Stimulated activated CD4-positive, alpha-beta T cell treated with anti-CD3 and anti-CD28 coated beads, TNF-alpha, amount 100 ng/mL, for 4 hours (primary cell): ENCODE results near the gene PTPRB.

Experiments used
- DNase-seq, 3 experiments: peaks; one replicate each; pipeline ENCODE4 v3.0.0-alpha.2; 2020; ENCODE audit warnings: low read depth in 3 of 3

PTPRB gene

GRCh38 chr12:70637303-70638085 lies at the start of gene PTPRB:
TSS of gene PTPRB (minus strand) at chr12:70637429. CDS start at chr12:70637395, 34 bp downstream.
- DNase-seq = no peak

GRCh38 chr12:70686907-70687306 lies 49.7 kb upstream of the PTPRB start:
- DNase-seq = no peak

- DNase-seq = no peak
These were observed 49.1 kb upstream of the PTPRB start for GRCh38 chr12:70686299-70686698.

- no peak for DNase-seq
These were observed 46.7 kb upstream of the PTPRB start for GRCh38 chr12:70683976-70684375.

- no peak for DNase-seq
These were observed 34.5 kb upstream of the PTPRB start for GRCh38 chr12:70671698-70672097.

GRCh38 chr12:70670948-70671347 lies 33.7 kb upstream of the PTPRB start:
- DNase-seq = no peak

- DNase-seq = no peak
These were observed 30.0 kb upstream of the PTPRB start for GRCh38 chr12:70667253-70667652.

GRCh38 chr12:70666364-70666763 lies 29.1 kb upstream of the PTPRB start:
- no peak for DNase-seq

GRCh38 chr12:70664465-70664881 lies 27.2 kb upstream of the PTPRB start:
- DNase-seq = no peak

- no peak for DNase-seq
These were observed 26.6 kb upstream of the PTPRB start for GRCh38 chr12:70663838-70664237.

- no peak for DNase-seq
These were observed 24.4 kb upstream of the PTPRB start for GRCh38 chr12:70661466-70662161.

- DNase-seq = no peak
These were observed 23.5 kb upstream of the PTPRB start for GRCh38 chr12:70660620-70661219.

GRCh38 chr12:70660002-70660604 lies 22.9 kb upstream of the PTPRB start:
- DNase-seq = no peak

- no peak for DNase-seq
These were observed 21.9 kb upstream of the PTPRB start for GRCh38 chr12:70659077-70659606.

GRCh38 chr12:70657616-70658286 lies 20.5 kb upstream of the PTPRB start:
- no peak for DNase-seq

- DNase-seq = no peak
These were observed 15.2 kb upstream of the PTPRB start for GRCh38 chr12:70652451-70652850.

- DNase-seq = no peak
These were observed 11.6 kb upstream of the PTPRB start for GRCh38 chr12:70648831-70649230.

- DNase-seq = no peak
These were observed 11.0 kb upstream of the PTPRB start for GRCh38 chr12:70648191-70648590.

GRCh38 chr12:70646850-70647249 lies 9.6 kb upstream of the PTPRB start:
- DNase-seq = no peak

GRCh38 chr12:70645494-70646317 lies 8.5 kb upstream of the PTPRB start:
- DNase-seq = no peak

GRCh38 chr12:70644861-70645260 lies 7.6 kb upstream of the PTPRB start:
- DNase-seq = no peak
